Gastrocnemius medialis (tissue), 4 donors: ENCODE data around the gene INPP4A. TPM values are rescaled to one million over a fixed set of nuclear protein-coding genes. Genes with fewer than 3 reads are reported as not detected.

Experiments used
- ATAC-seq, 2 donors: fragments of 150-250 bp; one replicate each; pipeline ENCODE4 v1.9.1; 2016
- DNase-seq, 2 donors: peaks; one replicate each; pipeline ENCODE4 v3.0.0-alpha.2; 2019
- H3K27ac ChIP-seq, 4 donors: fragments of 200-600 bp; sonication (generic); 1 replicate in 1 of 4; 2 replicates in 3 of 4; pipeline ENCODE4 v1.5.1; 2016 to 2018; ENCODE audit warnings: mild to moderate bottlenecking in 2 of 4, moderate library complexity in 1 of 4
- H3K27me3 ChIP-seq, 3 donors: fragments of 200-600 bp; sonication (generic) in 2 of 3; 1 replicate in 1 of 3; 2 replicates in 2 of 3; pipeline versions ENCODE4 v1.5.1 to v1.6.0; 2016 to 2019; ENCODE audit warnings: mild to moderate bottlenecking in 1 of 3, moderate library complexity in 1 of 3
- H3K36me3 ChIP-seq, 2 donors: fragments of 200-600 bp; sonication (generic) in 1 of 2; one replicate each; pipeline ENCODE4 v1.5.1; 2017 to 2018
- H3K4me1 ChIP-seq, 2 donors: fragments of 200-600 bp; sonication (generic) in 1 of 2; one replicate each; pipeline ENCODE4 v1.5.1; 2016 to 2017; ENCODE audit warnings: mild to moderate bottlenecking in 2 of 2
- H3K4me3 ChIP-seq, 4 donors: fragments of 200-600 bp; sonication (generic) in 3 of 4; 1 replicate in 1 of 4; 2 replicates in 3 of 4; pipeline ENCODE4 v1.5.1; 2016 to 2019; ENCODE audit warnings: mild to moderate bottlenecking in 2 of 4
- H3K9me3 ChIP-seq, 3 donors: fragments of 200-600 bp; sonication (generic) in 2 of 3; 1 replicate in 1 of 3; 2 replicates in 2 of 3; pipeline ENCODE4 v1.5.1; 2016 to 2019
- CTCF ChIP-seq, 5 experiments: fragments of 450-650 bp in 3 of 5; fragments of 200-600 bp in 2 of 5; sonication (generic) in 2 of 5; IDR thresholded peaks in 4 of 5; conservative IDR thresholded peaks in 1 of 5; 1 replicate in 4 of 5; 2 replicates in 1 of 5; pipeline ENCODE4 v1.5.1; 2016 to 2019; ENCODE audit warnings: antibody characterized with exemption in 5 of 5, mild to moderate bottlenecking in 3 of 5, moderate library complexity in 3 of 5
- POLR2A ChIP-seq, 2 donors: fragments of 450-650 bp; IDR thresholded peaks; one replicate each; pipeline ENCODE4 v1.6.1; 2017; ENCODE audit warnings: antibody characterized with exemption in 2 of 2, mild to moderate bottlenecking in 2 of 2, moderate library complexity in 2 of 2
- in situ Hi-C, 4 donors: fragments of 200-750 bp; cut with MboI; loops; one replicate each; pipeline versions ENCODE4 v1.15.0 to v1.8.0; 2017; ENCODE audit warnings: low sequenced_read_pairs in 4 of 4
- intact Hi-C: fragments of 100-400 bp; cut with DNase I; formaldehyde crosslinking; loops from one replicate; pipeline ENCODE4 v1.15.1; 2023; ENCODE audit warnings: low total_unique reads
- total RNA-seq, 4 donors: library from RNA; depleted of rRNA; stranded (reverse); fragments of >200 nt; gene quantifications; one replicate each; pipeline versions ENCODE4 v1.1.0 to v1.2.3, GENCODE V29; 2016

INPP4A gene
- total RNA-seq, 4 donors from 2014 or later: 9.8 to 19.6 (median 16.0) TPM

DNA sequence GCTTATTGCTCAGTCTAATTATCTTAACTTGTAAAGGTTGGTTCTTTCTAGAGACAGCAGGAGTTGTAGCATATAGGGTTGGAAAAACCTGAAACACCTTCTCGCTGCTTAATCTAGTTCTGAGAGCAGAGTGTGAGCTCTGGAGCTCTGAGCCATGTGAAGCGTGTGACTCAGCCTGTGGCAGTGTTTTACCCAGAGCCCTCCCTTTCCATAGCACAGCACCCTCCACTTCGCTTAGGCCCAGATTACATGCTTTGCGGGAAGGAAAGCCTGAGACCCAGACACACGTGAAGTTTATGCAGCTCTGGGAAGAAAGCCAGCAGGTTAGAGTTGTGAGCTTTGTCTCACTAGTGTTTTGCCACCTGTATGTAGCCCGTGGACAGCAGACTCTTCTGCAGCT is 74.5 kb downstream of the INPP4A start:
- Histone ChIP-seq H3K4me1 (peaks cover 7 to 9% of the 10 kb centered on the region in 2 donors), H3K27me3 (no peaks in the 10 kb centered on the region), H3K27ac (no peak overlapping the region), H3K36me3 (no peaks in the 10 kb centered on the region), H3K9me3 (no peaks in the 10 kb centered on the region), H3K4me3 (no peak overlapping the region)
- ATAC-seq (no peak), DNase-seq (no peak)
- intact Hi-C loops (no loop called here), in situ Hi-C loops (no loop called here)
- TF ChIP-seq POLR2A (IDR thresholded peaks at IDR 0.05) (no peak), CTCF (IDR thresholded peaks at IDR 0.05 in 4 of 5, conservative IDR thresholded peaks at IDR 0.05 in 1 of 5) (no peak)

- Histone ChIP-seq H3K9me3 (no peaks in the 10 kb centered on the region), H3K4me1 (peaks cover 4% of the 10 kb centered on the region in 2 donors), H3K36me3 (no peaks in the 10 kb centered on the region), H3K27ac (no peak overlapping the region), H3K27me3 (no peaks in the 10 kb centered on the region), H3K4me3 (no peak overlapping the region)
- intact Hi-C loops: no loop called here
- no peak for DNase-seq
- in situ Hi-C loops: no loop called here
- no peak for TF ChIP-seq CTCF (IDR thresholded peaks at IDR 0.05 in 4 of 5, conservative IDR thresholded peaks at IDR 0.05 in 1 of 5)
- TF ChIP-seq POLR2A (IDR thresholded peaks at IDR 0.05): no peak
- ATAC-seq: no peak
Observed at GRCh38 chr2:98519851-98520250, 75.2 kb downstream of the INPP4A start.

GRCh38 chr2:98520806-98521205 is 76.1 kb downstream of the INPP4A start:
- Histone ChIP-seq H3K4me3 (no peak overlapping the region), H3K9me3 (no peaks in the 10 kb centered on the region), H3K27me3 (no peaks in the 10 kb centered on the region), H3K27ac (no peak overlapping the region), H3K4me1 (no peaks in the 10 kb centered on the region), H3K36me3 (no peaks in the 10 kb centered on the region)
- in situ Hi-C loops: no loop called here
- DNase-seq (no peak), ATAC-seq (no peak)
- intact Hi-C loops: no loop called here
- TF ChIP-seq POLR2A (IDR thresholded peaks at IDR 0.05) (no peak), CTCF (IDR thresholded peaks at IDR 0.05 in 4 of 5, conservative IDR thresholded peaks at IDR 0.05 in 1 of 5) (no peak)

- H3K36me3 ChIP-seq: no peaks in the 10 kb centered on the region
- H3K27ac ChIP-seq: no peak overlapping the region
- no peaks in the 10 kb centered on the region for H3K4me1 ChIP-seq
- no peak overlapping the region for H3K4me3 ChIP-seq
- DNase-seq (no peak), ATAC-seq (no peak)
- TF ChIP-seq POLR2A (IDR thresholded peaks at IDR 0.05) (no peak), CTCF (IDR thresholded peaks at IDR 0.05 in 4 of 5, conservative IDR thresholded peaks at IDR 0.05 in 1 of 5) (no peak)
- H3K9me3 ChIP-seq: no peaks in the 10 kb centered on the region
- in situ Hi-C loops (no loop called here), intact Hi-C loops (no loop called here)
- no peaks in the 10 kb centered on the region for H3K27me3 ChIP-seq
Observed at GRCh38 chr2:98521266-98521665, 76.6 kb downstream of the INPP4A start.

GRCh38 chr2:98522854-98523253 is 78.2 kb downstream of the INPP4A start:
- intact Hi-C loops: no loop called here
- ATAC-seq (no peak), DNase-seq (no peak)
- no peak overlapping the region for H3K4me3 ChIP-seq
- no peaks in the 10 kb centered on the region for H3K36me3 ChIP-seq
- in situ Hi-C loops: no loop called here
- H3K4me1 ChIP-seq: no peaks in the 10 kb centered on the region
- H3K27ac ChIP-seq: no peak overlapping the region
- TF ChIP-seq POLR2A (IDR thresholded peaks at IDR 0.05): no peak
- no peak for TF ChIP-seq CTCF (IDR thresholded peaks at IDR 0.05 in 4 of 5, conservative IDR thresholded peaks at IDR 0.05 in 1 of 5)
- no peaks in the 10 kb centered on the region for H3K9me3 ChIP-seq
- no peaks in the 10 kb centered on the region for H3K27me3 ChIP-seq
